K562 (cell line): ENCODE measurements around the gene CPED1. TPM values are rescaled to one million over a fixed set of nuclear protein-coding genes. Genes with fewer than 3 reads are reported as not detected.

Experiments
- CEBPG ChIP-seq, 3 experiments: fragments of 200-800 bp in 1 of 3; sonication (Bioruptor generic) in 1 of 3; sonication (generic) in 1 of 3; formaldehyde crosslinking in 1 of 3; IDR thresholded peaks in 2 of 3; conservative IDR thresholded peaks in 1 of 3; 2 replicates each; pipeline versions ENCODE4 v1.6.1 to v1.8.0; 2016 to 2022; ENCODE audit warnings: missing compliant biosample characterization in 2 of 3, missing genetic modification characterization in 2 of 3, mild to moderate bottlenecking in 1 of 3, missing genetic modification reagents in 1 of 3
- CREM ChIP-seq: IDR thresholded peaks from 2 replicates; pipeline ENCODE4 v1.6.1; 2014; ENCODE audit warnings: antibody characterized with exemption, low read depth
- FOXK2 ChIP-seq, 2 experiments: fragments of 450-650 bp; IDR thresholded peaks in 1 of 2; conservative IDR thresholded peaks in 1 of 2; 2 replicates each; pipeline ENCODE4 v1.6.1; 2016; ENCODE audit warnings: low read depth in 2 of 2, mild to moderate bottlenecking in 1 of 2
- HDAC3 ChIP-seq: fragments of 450-650 bp; IDR thresholded peaks from 2 replicates; pipeline ENCODE4 v1.6.1; 2018; ENCODE audit warnings: borderline replicate concordance, mild to moderate bottlenecking, moderate library complexity; ENCODE audit not compliant: partially characterized antibody
- NELFE ChIP-seq: IDR thresholded peaks from 2 replicates; pipeline ENCODE4 v1.6.1; 2011; ENCODE audit warnings: mild to moderate bottlenecking; ENCODE audit not compliant: insufficient read depth, insufficient read length
- POLR2A ChIP-seq: fragments of 450-650 bp; conservative IDR thresholded peaks from 2 replicates; pipeline ENCODE4 v1.6.1; 2016
- SAP30 ChIP-seq: fragments of 200-600 bp; sonication (generic); IDR thresholded peaks from 2 replicates; pipeline ENCODE4 v1.6.1; 2012; ENCODE audit warnings: borderline replicate concordance, low read depth, mild to moderate bottlenecking, moderate library complexity, low read length, control low read depth, inconsistent platforms; ENCODE audit not compliant: insufficient read depth, poor library complexity, severe bottlenecking
- SETDB1 ChIP-seq: IDR thresholded peaks from one replicate; pipeline ENCODE4 v1.6.1; 2012; ENCODE audit warnings: low read length, control low read depth, inconsistent platforms
- SRF ChIP-seq, 2 experiments: fragments of 250-450, 450-650 bp in 1 of 2; sonication (Bioruptor Pico) in 1 of 2; sonication (generic) in 1 of 2; formaldehyde crosslinking; IDR thresholded peaks; 2 replicates each; pipeline versions ENCODE4 v1.5.0 to v1.5.1; 2020 to 2022; ENCODE audit warnings: mild to moderate bottlenecking in 1 of 2, missing genetic modification reagents in 1 of 2
- SUPT5H ChIP-seq: fragments of 450-650 bp; IDR thresholded peaks from 2 replicates; pipeline ENCODE4 v1.6.1; 2016
- TEAD4 ChIP-seq, 2 experiments: sonication (generic) in 1 of 2; formaldehyde crosslinking in 1 of 2; IDR thresholded peaks; 2 replicates each; pipeline versions ENCODE4 v1.6.1 to v1.8.0; 2012 to 2022; ENCODE audit warnings: borderline replicate concordance in 1 of 2, inconsistent platforms in 1 of 2, low read length in 1 of 2, mild to moderate bottlenecking in 1 of 2, missing genetic modification reagents in 1 of 2
- ZBTB7A ChIP-seq: IDR thresholded peaks from 2 replicates; pipeline ENCODE4 v1.6.1; 2011; ENCODE audit warnings: low read depth, mild to moderate bottlenecking, low read length, moderate library complexity, borderline replicate concordance; ENCODE audit not compliant: control insufficient read depth
- ZBTB8A ChIP-seq: fragments of 450-650 bp; IDR thresholded peaks from 2 replicates; pipeline ENCODE4 v1.6.1; 2018; ENCODE audit warnings: mild to moderate bottlenecking, moderate library complexity; ENCODE audit not compliant: partially characterized antibody
- ZEB2 ChIP-seq: fragments of 450-650 bp; IDR thresholded peaks from 2 replicates; pipeline ENCODE4 v1.6.1; 2016
- ZNF253 ChIP-seq: fragments of 250-450 bp; sonication (Bioruptor Pico); conservative IDR thresholded peaks from 2 replicates; pipeline ENCODE4 v1.6.1; 2021; ENCODE audit warnings: mild to moderate bottlenecking
- ZNF431 ChIP-seq: sonication (generic); formaldehyde crosslinking; IDR thresholded peaks from 2 replicates; pipeline ENCODE4 v1.8.0; 2022; ENCODE audit warnings: mild to moderate bottlenecking, missing genetic modification reagents
- ZNF586 ChIP-seq: fragments of 450-650 bp; formaldehyde crosslinking; conservative IDR thresholded peaks from 2 replicates; pipeline ENCODE4 v1.4.0; 2020; ENCODE audit warnings: mild to moderate bottlenecking, moderate library complexity
- ZNF695 ChIP-seq: fragments of 450-650 bp; formaldehyde crosslinking; IDR thresholded peaks from 2 replicates; pipeline ENCODE4 v1.4.0; 2020; ENCODE audit warnings: mild to moderate bottlenecking, moderate library complexity
- polyA plus RNA-seq, 8 experiments: library from polyadenylated mRNA; depleted of rRNA in 4 of 8; stranded (reverse) in 5 of 8; unstranded in 3 of 8; fragments of >200 nt; fragmentation: Nextera tagmentation in 2 of 8; fragmentation: Illumina TruSeq in 1 of 8; extraction: Ambion mirVana in 2 of 8; extraction: Trizol in 1 of 8; gene quantifications; 2 replicates each; pipeline versions ENCODE4 v1.2.1 to v1.2.3, GENCODE V29; 2011 to 2014; ENCODE audit warnings: inconsistent platforms in 1 of 8, missing spikeins in 1 of 8
- total RNA-seq, 7 experiments: library from RNA; depleted of rRNA in 6 of 7; stranded (reverse); fragments of >200 nt in 6 of 7; fragmentation: Illumina TruSeq in 2 of 7; extraction: Trizol in 2 of 7; gene quantifications; 2 replicates each; pipeline versions ENCODE4 v1.2.1 to v1.2.3, GENCODE V29; 2011 to 2021; ENCODE audit warnings: low replicate concordance in 1 of 7
- TF ChIP-seq, protein P1 (sequence below): fragments of 150-350 bp; conservative IDR thresholded peaks from 2 replicates; pipeline ENCODE4 v1.6.1; 2014; ENCODE audit warnings: low read length
- TF ChIP-seq, protein P2 (sequence below): sonication (generic); formaldehyde crosslinking; IDR thresholded peaks from 2 replicates; pipeline ENCODE4 v1.8.0; 2022; ENCODE audit warnings: mild to moderate bottlenecking, missing genetic modification reagents
- TF ChIP-seq, protein P3 (sequence below), 2 experiments: fragments of 450-650 bp; IDR thresholded peaks; 2 replicates each; pipeline ENCODE4 v1.6.1; 2018; ENCODE audit warnings: mild to moderate bottlenecking in 2 of 2, low read depth in 1 of 2; ENCODE audit not compliant: partially characterized antibody in 2 of 2

The CPED1 gene
- total and polyA plus RNA-seq, 9 of the 15 experiments (the other 6 are each of a cell fraction or from before 2014, with no cell fraction given): 195 to 393 (median 290) TPM

DNA sequence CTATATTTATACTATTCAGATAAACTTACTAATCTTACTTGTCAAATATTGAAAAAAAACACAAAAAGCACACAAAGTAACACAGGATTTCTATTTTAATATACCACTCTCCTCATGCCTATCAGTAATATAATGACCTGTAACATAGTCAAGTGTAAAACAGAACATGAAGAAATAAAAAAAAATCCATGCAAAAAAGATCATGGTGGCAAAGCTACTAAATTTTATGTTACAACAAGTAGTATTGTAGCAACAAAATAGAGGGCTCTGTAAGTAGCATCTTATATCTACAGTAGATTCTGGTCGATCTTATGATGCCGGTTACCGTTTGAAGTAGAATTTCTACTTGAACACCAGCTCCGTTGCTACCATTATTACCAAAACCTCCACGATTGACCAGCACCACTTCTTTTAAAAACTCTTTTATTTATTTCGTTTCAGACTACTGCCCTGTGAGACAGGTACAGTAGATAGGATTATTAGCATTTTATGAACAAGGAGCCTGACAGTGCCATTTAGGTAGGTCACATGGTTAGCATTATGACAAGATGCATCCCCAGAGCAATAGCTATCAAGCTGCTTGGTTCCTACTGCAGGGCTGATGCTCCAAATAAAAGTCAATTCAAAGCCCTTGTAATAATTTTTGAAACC, 2.1 kb downstream of the CPED1 start (continued):
- TF ChIP-seq HDAC3 (no peak), SAP30 (no peak), NELFE (no peak), ZBTB8A (no peak), CREM (no peak), FOXK2 (conservative IDR thresholded peaks at IDR 0.05 in 1 of 2, IDR thresholded peaks at IDR 0.05 in 1 of 2; ENCODE audit: low read depth in 2 of 2) (no peak), ZBTB7A (no peak), ZNF431 (CRISPR knock-in tag) (no peak), SETDB1 (no peak), ZNF695 (no peak), POLR2A (0 out of 2 replicates have a peak, but pooled peaks have one; percentile 15), SRF (CRISPR knock-in tag; IDR thresholded peaks at IDR 0.05) (no peak), TEAD4 (IDR thresholded peaks at IDR 0.05; ENCODE audit: low read length) (peak; percentile 7; the same call in 1 of the 2 replicates), TEAD4 (CRISPR knock-in tag; IDR thresholded peaks at IDR 0.05; ENCODE audit: borderline replicate concordance) (no peak), ZNF586 (CRISPR knock-in tag) (no peak), ZNF253 (CRISPR knock-in tag) (no peak), ZEB2 (0 out of 2 replicates have a peak, but pooled peaks have one; percentile 12), SUPT5H (no peak), CEBPG (CRISPR knock-in tag; IDR thresholded peaks at IDR 0.05) (no peak), CEBPG (tag; conservative IDR thresholded peaks at IDR 0.05 in 1 of 2, IDR thresholded peaks at IDR 0.05 in 1 of 2) (no peak)
- TF ChIP-seq, protein P1, sequence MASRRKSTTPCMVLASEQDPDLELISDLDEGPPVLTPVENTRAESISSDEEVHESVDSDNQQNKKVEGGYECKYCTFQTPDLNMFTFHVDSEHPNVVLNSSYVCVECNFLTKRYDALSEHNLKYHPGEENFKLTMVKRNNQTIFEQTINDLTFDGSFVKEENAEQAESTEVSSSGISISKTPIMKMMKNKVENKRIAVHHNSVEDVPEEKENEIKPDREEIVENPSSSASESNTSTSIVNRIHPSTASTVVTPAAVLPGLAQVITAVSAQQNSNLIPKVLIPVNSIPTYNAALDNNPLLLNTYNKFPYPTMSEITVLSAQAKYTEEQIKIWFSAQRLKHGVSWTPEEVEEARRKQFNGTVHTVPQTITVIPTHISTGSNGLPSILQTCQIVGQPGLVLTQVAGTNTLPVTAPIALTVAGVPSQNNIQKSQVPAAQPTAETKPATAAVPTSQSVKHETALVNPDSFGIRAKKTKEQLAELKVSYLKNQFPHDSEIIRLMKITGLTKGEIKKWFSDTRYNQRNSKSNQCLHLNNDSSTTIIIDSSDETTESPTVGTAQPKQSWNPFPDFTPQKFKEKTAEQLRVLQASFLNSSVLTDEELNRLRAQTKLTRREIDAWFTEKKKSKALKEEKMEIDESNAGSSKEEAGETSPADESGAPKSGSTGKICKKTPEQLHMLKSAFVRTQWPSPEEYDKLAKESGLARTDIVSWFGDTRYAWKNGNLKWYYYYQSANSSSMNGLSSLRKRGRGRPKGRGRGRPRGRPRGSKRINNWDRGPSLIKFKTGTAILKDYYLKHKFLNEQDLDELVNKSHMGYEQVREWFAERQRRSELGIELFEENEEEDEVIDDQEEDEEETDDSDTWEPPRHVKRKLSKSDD: no peak
- TF ChIP-seq, protein P2, sequence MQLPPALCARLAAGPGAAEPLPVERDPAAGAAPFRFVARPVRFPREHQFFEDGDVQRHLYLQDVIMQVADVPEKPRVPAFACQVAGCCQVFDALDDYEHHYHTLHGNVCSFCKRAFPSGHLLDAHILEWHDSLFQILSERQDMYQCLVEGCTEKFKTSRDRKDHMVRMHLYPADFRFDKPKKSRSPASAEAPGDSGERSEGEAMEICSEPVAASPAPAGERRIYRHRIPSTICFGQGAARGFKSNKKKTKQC (CRISPR knock-in tag): no peak
- TF ChIP-seq, protein P3, sequence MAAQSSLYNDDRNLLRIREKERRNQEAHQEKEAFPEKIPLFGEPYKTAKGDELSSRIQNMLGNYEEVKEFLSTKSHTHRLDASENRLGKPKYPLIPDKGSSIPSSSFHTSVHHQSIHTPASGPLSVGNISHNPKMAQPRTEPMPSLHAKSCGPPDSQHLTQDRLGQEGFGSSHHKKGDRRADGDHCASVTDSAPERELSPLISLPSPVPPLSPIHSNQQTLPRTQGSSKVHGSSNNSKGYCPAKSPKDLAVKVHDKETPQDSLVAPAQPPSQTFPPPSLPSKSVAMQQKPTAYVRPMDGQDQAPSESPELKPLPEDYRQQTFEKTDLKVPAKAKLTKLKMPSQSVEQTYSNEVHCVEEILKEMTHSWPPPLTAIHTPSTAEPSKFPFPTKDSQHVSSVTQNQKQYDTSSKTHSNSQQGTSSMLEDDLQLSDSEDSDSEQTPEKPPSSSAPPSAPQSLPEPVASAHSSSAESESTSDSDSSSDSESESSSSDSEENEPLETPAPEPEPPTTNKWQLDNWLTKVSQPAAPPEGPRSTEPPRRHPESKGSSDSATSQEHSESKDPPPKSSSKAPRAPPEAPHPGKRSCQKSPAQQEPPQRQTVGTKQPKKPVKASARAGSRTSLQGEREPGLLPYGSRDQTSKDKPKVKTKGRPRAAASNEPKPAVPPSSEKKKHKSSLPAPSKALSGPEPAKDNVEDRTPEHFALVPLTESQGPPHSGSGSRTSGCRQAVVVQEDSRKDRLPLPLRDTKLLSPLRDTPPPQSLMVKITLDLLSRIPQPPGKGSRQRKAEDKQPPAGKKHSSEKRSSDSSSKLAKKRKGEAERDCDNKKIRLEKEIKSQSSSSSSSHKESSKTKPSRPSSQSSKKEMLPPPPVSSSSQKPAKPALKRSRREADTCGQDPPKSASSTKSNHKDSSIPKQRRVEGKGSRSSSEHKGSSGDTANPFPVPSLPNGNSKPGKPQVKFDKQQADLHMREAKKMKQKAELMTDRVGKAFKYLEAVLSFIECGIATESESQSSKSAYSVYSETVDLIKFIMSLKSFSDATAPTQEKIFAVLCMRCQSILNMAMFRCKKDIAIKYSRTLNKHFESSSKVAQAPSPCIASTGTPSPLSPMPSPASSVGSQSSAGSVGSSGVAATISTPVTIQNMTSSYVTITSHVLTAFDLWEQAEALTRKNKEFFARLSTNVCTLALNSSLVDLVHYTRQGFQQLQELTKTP (IDR thresholded peaks at IDR 0.05; ENCODE audit: low read depth in 1 of 2, partially characterized antibody in 2 of 2): peak; percentile 44 to 91
